GM12801 (cell line): ENCODE measurements around the gene CUX1.

Experiments
- TF ChIP-seq, protein P1 (sequence below): IDR thresholded peaks from one replicate; pipeline ENCODE4 v1.5.1; 2011; ENCODE audit warnings: control low read depth; ENCODE audit not compliant: insufficient read length; ENCODE audit errors: extremely low read depth

CUX1 gene

DNA sequence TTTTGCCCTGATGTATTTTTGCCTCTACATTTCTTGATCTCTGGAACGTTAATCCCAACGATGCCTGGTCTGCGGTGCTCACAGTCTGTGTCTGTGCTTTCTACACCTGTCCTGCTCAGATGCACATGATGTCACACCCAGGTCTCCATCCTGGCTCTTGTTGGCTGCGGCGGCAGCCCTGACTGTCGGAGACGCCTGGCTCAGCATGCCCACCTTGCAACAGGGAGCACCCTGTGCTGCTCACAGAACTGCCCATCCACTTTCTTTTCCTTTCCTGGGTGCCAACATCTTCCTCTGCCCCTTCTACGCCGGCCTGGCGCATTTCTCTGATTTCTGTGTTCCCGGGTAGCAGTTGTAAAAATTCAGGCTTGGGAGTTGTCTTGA lies 106.2 kb downstream of the CUX1 start:
- TF ChIP-seq, protein P1, sequence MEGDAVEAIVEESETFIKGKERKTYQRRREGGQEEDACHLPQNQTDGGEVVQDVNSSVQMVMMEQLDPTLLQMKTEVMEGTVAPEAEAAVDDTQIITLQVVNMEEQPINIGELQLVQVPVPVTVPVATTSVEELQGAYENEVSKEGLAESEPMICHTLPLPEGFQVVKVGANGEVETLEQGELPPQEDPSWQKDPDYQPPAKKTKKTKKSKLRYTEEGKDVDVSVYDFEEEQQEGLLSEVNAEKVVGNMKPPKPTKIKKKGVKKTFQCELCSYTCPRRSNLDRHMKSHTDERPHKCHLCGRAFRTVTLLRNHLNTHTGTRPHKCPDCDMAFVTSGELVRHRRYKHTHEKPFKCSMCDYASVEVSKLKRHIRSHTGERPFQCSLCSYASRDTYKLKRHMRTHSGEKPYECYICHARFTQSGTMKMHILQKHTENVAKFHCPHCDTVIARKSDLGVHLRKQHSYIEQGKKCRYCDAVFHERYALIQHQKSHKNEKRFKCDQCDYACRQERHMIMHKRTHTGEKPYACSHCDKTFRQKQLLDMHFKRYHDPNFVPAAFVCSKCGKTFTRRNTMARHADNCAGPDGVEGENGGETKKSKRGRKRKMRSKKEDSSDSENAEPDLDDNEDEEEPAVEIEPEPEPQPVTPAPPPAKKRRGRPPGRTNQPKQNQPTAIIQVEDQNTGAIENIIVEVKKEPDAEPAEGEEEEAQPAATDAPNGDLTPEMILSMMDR: no peak

DNA sequence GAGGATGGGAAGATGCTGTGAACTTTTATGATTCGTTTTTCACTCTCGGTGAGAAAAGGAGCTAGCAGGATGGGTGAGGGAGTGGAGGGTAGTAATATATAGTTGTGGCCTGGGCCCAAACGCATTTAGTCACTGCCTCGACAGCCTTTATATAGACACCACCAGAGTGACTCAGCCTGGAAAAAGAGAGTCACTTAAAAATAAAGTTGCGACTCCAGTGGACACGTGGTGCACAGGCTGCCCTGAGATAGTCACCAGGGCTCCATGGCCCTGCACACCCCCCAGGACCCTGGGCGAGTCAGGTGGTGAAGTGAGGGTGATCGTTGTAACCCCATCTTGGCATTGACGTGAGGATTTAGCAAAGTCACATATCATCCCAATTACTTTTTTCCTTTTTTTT lies 106.7 kb downstream of the CUX1 start:
- TF ChIP-seq, protein P1: no peak

DNA sequence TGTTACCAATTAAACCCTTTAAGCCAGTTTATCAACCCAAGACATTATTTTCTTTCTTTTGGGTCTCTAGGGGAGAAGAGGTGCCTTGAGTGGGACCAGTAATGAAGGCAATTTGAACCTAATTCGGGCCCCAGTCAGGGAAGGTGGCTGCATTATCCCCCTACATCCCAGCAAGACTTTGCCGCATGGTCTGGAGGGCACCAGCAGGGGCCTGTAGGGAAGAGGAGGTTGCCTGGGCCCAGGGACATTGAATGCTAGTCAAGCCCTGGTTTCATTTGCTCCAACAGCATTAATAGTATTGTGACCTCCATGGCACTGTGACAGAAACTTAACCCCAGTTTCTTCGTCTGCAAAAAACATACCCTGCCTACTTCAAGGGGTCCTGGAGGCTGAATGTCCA lies 108.8 kb downstream of the CUX1 start:
- TF ChIP-seq, protein P1: no peak

DNA sequence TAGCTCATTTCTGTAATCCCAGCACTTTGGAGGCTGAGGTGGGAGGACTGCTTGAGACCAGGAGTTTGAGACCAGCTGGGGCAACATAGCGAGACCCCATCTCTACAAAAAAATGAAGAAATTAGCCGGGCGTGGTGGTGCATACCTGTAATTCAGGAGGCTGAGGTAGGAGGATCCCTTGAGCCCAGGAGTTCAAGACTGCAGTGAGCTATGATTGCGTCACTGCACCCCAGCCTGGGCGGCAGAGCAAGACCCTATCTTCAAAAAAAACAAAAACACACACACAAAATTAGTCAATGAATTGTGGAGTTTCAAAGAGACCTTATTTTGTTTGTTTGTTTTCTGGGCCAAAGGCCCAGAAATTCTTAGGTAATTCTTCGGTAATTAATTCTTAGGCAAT lies 110.0 kb downstream of the CUX1 start:
- TF ChIP-seq, protein P1: no peak

DNA sequence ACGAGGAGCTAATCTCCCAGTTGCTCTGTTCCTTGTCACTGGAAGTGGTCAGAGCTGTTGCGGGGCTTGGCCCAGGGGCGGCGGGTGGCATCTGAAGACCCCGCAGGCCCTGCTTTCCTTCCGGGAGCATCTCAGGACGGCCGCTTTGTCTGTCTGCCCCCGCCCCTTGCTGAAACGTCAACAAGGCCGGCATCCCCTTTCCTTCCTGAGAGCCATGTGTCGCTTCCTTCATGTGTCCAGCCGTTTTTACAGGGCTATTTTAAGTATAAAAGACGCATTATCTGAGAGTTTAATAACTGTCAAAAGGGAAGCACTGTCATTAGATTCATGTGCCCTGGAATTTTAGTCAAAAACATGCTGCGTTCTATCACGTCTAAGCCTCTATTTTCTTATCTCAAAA lies 110.4 kb downstream of the CUX1 start:
- TF ChIP-seq, protein P1: no peak

DNA sequence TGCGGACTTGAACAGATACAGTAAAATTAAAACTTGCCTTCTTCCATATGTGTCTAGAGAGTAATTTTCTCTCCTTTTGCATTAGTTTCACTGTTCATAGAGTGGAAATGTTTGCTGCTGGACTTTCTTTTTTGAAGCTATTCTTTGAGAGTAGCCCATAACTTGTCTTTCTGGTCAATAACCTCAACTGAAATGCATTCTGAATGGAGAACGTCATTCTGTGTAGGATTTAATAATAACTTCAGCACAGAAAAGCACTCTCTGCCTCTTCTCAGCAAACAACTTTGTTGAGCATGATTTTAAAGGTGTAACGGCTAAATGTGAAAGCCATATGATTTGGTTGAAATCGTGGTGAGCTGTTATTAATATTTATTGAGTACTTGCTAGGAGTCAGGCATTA lies 111.8 kb downstream of the CUX1 start:
- TF ChIP-seq, protein P1: no peak

DNA sequence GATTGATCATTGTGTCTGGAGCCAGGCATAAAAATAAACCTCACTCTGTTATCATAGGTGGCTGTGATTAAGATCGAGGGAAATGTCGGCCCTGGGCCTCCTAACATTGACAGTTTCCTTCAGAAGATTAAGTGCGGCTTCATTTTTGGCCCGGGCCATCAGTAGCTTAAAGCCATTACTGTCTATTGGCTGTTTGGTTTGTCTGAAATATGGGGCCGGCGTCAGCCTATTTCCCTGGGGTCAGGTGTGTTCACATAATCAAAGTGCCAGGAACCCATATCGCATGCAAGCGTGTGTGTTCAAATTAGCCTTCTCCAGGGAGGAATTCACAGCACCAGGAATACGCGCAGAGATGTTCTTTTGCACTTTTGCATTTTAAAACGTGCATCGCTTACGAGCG lies 114.7 kb downstream of the CUX1 start:
- TF ChIP-seq, protein P1: no peak

DNA sequence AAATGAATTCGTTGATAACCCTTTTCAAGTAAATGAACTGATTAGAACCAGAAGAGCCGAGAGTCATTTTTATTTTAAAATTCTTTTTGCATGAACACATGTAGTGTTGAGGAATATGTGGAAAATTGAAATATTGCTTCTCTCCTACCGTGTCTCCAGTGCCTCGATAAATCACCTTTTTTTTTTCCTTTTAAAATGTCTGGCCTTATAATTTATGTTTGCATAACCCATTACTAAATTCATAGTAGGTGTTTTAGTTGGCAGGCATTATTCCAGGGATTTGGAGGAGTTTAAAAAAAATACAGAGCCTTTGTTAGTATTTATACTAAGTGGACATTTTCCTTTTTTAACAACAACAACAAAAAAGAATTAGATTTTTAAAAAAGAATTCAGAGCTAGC lies 115.6 kb downstream of the CUX1 start:
- TF ChIP-seq, protein P1: no peak
